ENCODE measurements around the gene GPR37L1. TPM values are rescaled to one million over a fixed set of nuclear protein-coding genes. Genes with fewer than 3 reads are reported as not detected.

The GPR37L1 gene
- total RNA-seq, 4 donors from 2014 or later = 0.16 TPM; not detected in 3

GRCh38 chr1:202125611-202126010 lies 2.9 kb downstream of the GPR37L1 start:
- TF ChIP-seq CTCF (IDR thresholded peaks at IDR 0.05; ENCODE audit: low read depth) = no peak

GRCh38 chr1:202126426-202126825 lies 3.7 kb downstream of the GPR37L1 start:
- no peak for TF ChIP-seq CTCF (IDR thresholded peaks at IDR 0.05; ENCODE audit: low read depth)

- no peak for TF ChIP-seq CTCF (IDR thresholded peaks at IDR 0.05; ENCODE audit: low read depth)
Measured at GRCh38 chr1:202127061-202127460, 4.3 kb downstream of the GPR37L1 start.

GRCh38 chr1:202127836-202128622 lies 5.3 kb downstream of the GPR37L1 start:
- no peak for TF ChIP-seq CTCF (IDR thresholded peaks at IDR 0.05; ENCODE audit: low read depth)

- no peak for TF ChIP-seq CTCF (IDR thresholded peaks at IDR 0.05; ENCODE audit: low read depth)
Measured at GRCh38 chr1:202129453-202130296, 7.0 kb downstream of the GPR37L1 start.

- TF ChIP-seq CTCF (IDR thresholded peaks at IDR 0.05; ENCODE audit: low read depth) = no peak
Measured at GRCh38 chr1:202130297-202130721, 7.6 kb downstream of the GPR37L1 start.
